Fibroblast of peridontal ligament (primary cell): ENCODE results near the gene NNMT.
"Not testable (repeated sequence)": the region's sequence is repeated elsewhere in the genome, so short reads cannot be mapped to it uniquely, and the experiment has no call there.

Experiments used
- DNase-seq: peaks from one replicate; pipeline ENCODE4 v3.0.0-alpha.2; 2010; ENCODE audit errors: extremely low read depth

Gene NNMT

GRCh38 chr11:114310095-114310494, 13.9 kb downstream of the NNMT start:
- no peak for DNase-seq

- DNase-seq, result no peak
Observed at GRCh38 chr11:114311946-114312345, 15.7 kb downstream of the NNMT start.

GRCh38 chr11:114314096-114314495, 17.9 kb downstream of the NNMT start:
- DNase-seq, result no peak

- no peak for DNase-seq
Observed at GRCh38 chr11:114315749-114316368, 19.7 kb downstream of the NNMT start.

GRCh38 chr11:114316980-114317786, 21.0 kb downstream of the NNMT start:
- peak; percentile 83 for DNase-seq

GRCh38 chr11:114317787-114318137, 21.6 kb downstream of the NNMT start:
- peak; percentile 83 for DNase-seq

GRCh38 chr11:114318361-114318760, 22.2 kb downstream of the NNMT start:
- no peak for DNase-seq

- no peak for DNase-seq
Observed at GRCh38 chr11:114319716-114320328, 23.6 kb downstream of the NNMT start.

GRCh38 chr11:114321621-114322257, 25.5 kb downstream of the NNMT start:
- DNase-seq, result peak; percentile 95

- no peak for DNase-seq
Observed at GRCh38 chr11:114322934-114323333, 26.7 kb downstream of the NNMT start.

GRCh38 chr11:114326151-114326550, 30.0 kb downstream of the NNMT start:
- DNase-seq, result no peak

GRCh38 chr11:114326776-114327175, 30.6 kb downstream of the NNMT start:
- peak; percentile 60 for DNase-seq

GRCh38 chr11:114330373-114330772, 34.2 kb downstream of the NNMT start:
- DNase-seq, result no peak

GRCh38 chr11:114340311-114341131, 44.3 kb downstream of the NNMT start:
- peak; percentile 89 for DNase-seq

GRCh38 chr11:114341667-114342066, 45.5 kb downstream of the NNMT start:
- DNase-seq, result not testable (repeated sequence)

GRCh38 chr11:114342476-114342875, 46.3 kb downstream of the NNMT start:
- DNase-seq, result no peak

GRCh38 chr11:114343020-114343419, 46.8 kb downstream of the NNMT start:
- DNase-seq, result no peak

- no peak for DNase-seq
Observed at GRCh38 chr11:114343493-114343892, 47.3 kb downstream of the NNMT start.

GRCh38 chr11:114344494-114344893, 48.3 kb downstream of the NNMT start:
- no peak for DNase-seq

- DNase-seq, result no peak
Observed at GRCh38 chr11:114345575-114346222, 49.5 kb downstream of the NNMT start.

- DNase-seq, result no peak
Observed at GRCh38 chr11:114346709-114347141, 50.5 kb downstream of the NNMT start.
